Astrocyte of the cerebellum (primary cell): ENCODE data around the gene ARL5C.
"Not testable (repeated sequence)": the region's sequence is repeated elsewhere in the genome, so short reads cannot be mapped to it uniquely, and the experiment has no call there.

Source experiments
- DNase-seq: peaks from one replicate; pipeline ENCODE4 v3.0.0-alpha.2; 2011; ENCODE audit warnings: low read depth
- H3K4me3 ChIP-seq: 2 replicates; pipeline ENCODE4 v1.5.1; 2011; ENCODE audit warnings: mild to moderate bottlenecking, low read depth, low read length, moderate library complexity
- in situ Hi-C: cut with HindIII; loops from 2 replicates; pipeline ENCODE4 v1.10.0; 2017; ENCODE audit warnings: low sequenced_read_pairs
- TF ChIP-seq, protein P1 (sequence below): IDR thresholded peaks from 2 replicates; pipeline ENCODE4 v1.5.1; 2012; ENCODE audit warnings: low read length, low read depth, moderate library complexity, mild to moderate bottlenecking; ENCODE audit errors: missing control alignments

ARL5C gene

DNA sequence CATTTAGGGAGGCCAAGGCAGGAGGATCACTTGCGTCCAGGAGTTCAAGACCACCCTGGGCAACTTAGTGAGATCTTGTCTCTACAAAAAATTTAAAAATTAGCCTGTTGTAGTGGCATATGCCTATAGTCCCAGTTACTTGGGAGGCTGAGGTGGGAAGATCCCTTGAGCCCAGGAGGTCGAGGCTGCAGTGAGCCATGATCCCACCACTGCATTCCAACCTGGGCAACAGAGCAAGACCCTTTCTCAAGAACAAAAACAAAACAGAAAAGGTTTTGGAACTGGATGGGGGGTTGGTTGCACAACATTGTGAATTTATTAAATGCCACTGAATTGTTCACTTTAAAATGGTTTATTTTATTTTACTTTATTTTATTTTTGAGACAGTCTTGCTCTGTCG lies 35.8 kb downstream of the ARL5C start:
- no peak overlapping the region for H3K4me3 ChIP-seq
- TF ChIP-seq, protein P1, sequence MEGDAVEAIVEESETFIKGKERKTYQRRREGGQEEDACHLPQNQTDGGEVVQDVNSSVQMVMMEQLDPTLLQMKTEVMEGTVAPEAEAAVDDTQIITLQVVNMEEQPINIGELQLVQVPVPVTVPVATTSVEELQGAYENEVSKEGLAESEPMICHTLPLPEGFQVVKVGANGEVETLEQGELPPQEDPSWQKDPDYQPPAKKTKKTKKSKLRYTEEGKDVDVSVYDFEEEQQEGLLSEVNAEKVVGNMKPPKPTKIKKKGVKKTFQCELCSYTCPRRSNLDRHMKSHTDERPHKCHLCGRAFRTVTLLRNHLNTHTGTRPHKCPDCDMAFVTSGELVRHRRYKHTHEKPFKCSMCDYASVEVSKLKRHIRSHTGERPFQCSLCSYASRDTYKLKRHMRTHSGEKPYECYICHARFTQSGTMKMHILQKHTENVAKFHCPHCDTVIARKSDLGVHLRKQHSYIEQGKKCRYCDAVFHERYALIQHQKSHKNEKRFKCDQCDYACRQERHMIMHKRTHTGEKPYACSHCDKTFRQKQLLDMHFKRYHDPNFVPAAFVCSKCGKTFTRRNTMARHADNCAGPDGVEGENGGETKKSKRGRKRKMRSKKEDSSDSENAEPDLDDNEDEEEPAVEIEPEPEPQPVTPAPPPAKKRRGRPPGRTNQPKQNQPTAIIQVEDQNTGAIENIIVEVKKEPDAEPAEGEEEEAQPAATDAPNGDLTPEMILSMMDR = no peak
- no peak for DNase-seq
- in situ Hi-C loops = no loop called here

- in situ Hi-C loops = loop anchor here (10.0 kb wide), 1 partner anchor 115 kb away; no protein-coding TSS in a partner anchor
These were observed 36.4 kb downstream of the ARL5C start for GRCh38 chr17:39129544-39129943.

DNA sequence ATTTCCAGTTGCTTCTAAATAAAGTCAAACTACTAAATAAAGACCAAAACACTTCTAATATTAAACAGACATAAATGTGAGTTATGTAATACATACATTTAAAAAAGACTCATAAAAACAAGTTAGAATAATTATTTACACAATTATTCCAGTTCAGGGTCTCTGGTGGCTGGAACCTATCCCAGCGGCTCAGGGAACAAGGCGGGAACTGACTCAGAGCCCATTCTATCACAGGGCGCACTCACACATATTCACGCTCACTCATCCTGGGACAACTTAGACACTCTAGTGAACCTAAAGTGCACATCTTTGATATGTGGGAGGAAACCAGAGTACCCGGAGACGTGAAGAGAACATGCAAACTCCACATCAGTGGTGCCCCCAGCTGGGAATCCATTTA lies 39.5 kb downstream of the ARL5C start:
- DNase-seq = no peak
- H3K4me3 ChIP-seq = no peak overlapping the region
- TF ChIP-seq, protein P1 = no peak
- in situ Hi-C loops = loop anchor here (10.0 kb wide), 1 partner anchor 112 kb away; no protein-coding TSS in a partner anchor

More at GRCh38 chr17:39129544-39129943, 36.4 kb downstream of the ARL5C start:
- DNase-seq, H3K4me3 ChIP-seq: not testable (repeated sequence)

DNA sequence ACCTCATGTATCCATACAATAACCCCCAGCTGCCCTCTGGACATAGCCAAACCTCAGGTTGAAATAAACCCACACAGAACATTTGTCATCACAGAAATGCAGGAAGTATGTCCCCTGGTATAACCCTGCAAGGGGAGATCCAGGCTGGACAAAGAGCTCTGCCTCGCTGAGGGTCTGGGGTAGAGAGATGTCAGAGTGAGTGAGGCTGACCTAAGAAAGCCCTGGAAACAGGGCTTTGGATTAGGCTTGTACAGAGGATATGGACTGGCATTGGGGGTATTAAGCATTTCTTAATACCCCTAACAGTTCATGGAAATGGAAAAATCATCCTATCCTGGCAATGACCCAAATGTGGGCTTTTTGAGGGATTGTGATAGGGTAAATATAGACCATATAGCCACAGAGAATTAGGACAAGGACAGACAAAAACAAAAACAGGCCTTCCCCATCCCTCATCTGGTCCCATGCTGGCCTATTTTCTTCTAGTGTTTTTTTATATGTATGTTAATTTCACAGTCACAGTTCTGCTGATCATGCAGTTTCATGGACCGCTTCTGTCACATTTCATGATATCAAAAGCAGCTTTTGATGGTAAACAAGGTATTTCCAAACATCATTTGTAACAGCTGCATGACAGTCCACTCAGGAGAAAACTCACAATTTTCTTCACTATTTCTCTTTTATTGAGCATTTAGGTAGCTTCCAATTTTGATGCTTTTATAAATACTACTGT lies 40.7 kb downstream of the ARL5C start:
- H3K4me3 ChIP-seq = no peak overlapping the region
- DNase-seq = no peak
- TF ChIP-seq, protein P1 = no peak
- in situ Hi-C loops = loop anchor here (10.0 kb wide), 1 partner anchor 111 kb away; no protein-coding TSS in a partner anchor

DNA sequence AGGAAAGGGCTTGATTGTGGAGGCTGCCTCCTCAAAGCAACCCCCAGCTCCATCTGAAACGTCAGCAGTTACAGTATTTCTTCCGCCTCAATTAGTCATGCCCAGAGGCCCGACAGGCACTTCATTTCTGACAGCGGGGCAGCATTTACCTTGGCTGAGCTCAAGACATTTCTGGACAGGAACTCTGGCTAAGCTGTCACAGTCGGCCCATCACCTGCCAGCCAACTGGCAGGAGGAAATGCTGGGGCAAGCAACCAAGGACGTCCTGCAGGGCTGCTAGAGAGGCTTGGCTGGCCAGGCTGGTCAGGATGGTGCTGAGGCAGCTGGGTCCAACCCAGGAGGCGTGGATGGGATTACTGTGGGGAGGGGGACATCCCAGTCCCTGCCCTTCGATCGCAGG lies 42.3 kb downstream of the ARL5C start:
- TF ChIP-seq, protein P1 = no peak
- H3K4me3 ChIP-seq = no peak overlapping the region
- in situ Hi-C loops = loop anchor here (10.0 kb wide), 1 partner anchor 109 kb away; no protein-coding TSS in a partner anchor
- DNase-seq = no peak

DNA sequence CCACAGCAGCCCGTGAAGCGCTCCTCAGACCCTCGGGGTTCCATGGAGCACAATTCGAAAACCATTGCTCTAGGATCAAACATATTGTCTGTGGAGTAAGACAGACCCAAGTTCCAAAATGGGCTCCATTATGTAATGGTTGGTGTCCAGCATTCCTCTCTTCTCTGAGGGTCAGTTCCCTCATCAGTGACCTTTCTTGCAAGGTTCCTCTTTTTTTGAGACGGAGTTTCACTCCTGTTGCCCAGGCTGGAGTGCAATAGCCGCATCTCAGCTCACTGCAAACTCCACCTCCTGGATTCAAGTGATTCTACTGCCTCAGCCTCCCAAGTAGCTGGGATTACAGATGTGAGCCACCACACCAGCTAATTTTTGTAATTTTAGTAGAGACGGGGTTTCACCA lies 43.0 kb downstream of the ARL5C start:
- in situ Hi-C loops = loop anchor here (10.0 kb wide), 1 partner anchor 108 kb away; no protein-coding TSS in a partner anchor
- no peak overlapping the region for H3K4me3 ChIP-seq
- no peak for DNase-seq
- TF ChIP-seq, protein P1 = no peak

GRCh38 chr17:39121919-39122318 lies 44.0 kb downstream of the ARL5C start:
- not testable (repeated sequence) for H3K4me3 ChIP-seq, DNase-seq
- in situ Hi-C loops = loop anchor here (10.0 kb wide), 1 partner anchor 107 kb away; no protein-coding TSS in a partner anchor
